Central memory CD4-positive, alpha-beta T cell (primary cell): ENCODE data around the gene TMC6.

ENCODE experiments used
- DNase-seq: peaks from one replicate; pipeline ENCODE4 v3.0.0; 2022

Gene TMC6

GRCh38 chr17:78064708-78065107 lies 63.8 kb downstream of the TMC6 start:
- no peak for DNase-seq

- no peak for DNase-seq
These were observed 65.1 kb downstream of the TMC6 start for GRCh38 chr17:78063489-78063888.

GRCh38 chr17:78062596-78062995 lies 66.0 kb downstream of the TMC6 start:
- no peak for DNase-seq
